GM18526 (cell line): ENCODE data around the gene PELI2.

ENCODE experiments used
- POLR2A ChIP-seq: IDR thresholded peaks from 3 replicates; pipeline ENCODE4 v1.6.1; 2011; ENCODE audit not compliant: insufficient read length; ENCODE audit errors: extremely low read depth

The PELI2 gene

DNA sequence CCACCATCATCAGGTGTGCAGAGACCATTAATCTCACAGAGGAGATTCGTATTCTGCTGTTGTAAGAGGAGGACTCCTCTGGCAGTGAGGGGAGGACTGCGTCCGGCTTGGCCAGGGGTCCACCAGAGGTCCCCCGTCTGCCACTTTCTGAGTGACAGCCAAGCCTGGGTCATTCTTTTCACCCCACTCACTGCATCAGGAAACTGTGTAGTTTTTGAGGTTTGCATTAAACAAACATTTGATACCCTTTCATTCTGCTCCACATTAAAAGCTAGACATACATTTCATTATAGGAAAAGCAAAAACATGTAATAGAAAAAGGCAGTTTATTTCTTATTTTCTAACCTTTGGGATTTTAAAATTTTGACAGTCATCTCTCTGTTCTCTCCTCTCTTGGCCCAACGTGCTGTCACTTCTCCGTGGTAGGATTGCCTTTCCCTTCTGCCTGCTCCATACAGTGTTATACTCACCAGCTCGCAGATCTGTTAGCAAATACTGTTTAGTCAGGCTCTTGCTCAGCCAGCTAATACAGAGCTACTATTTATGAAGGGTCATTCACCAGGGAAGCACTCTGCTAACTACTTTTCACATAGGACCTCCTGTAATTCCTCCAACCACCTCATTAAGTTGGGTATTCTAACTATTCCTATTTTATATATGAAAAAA lies 99.3 kb downstream of the PELI2 start:
- TF ChIP-seq POLR2A = no peak

- TF ChIP-seq POLR2A = no peak
These were observed 101.6 kb downstream of the PELI2 start for GRCh38 chr14:56219666-56220413.

DNA sequence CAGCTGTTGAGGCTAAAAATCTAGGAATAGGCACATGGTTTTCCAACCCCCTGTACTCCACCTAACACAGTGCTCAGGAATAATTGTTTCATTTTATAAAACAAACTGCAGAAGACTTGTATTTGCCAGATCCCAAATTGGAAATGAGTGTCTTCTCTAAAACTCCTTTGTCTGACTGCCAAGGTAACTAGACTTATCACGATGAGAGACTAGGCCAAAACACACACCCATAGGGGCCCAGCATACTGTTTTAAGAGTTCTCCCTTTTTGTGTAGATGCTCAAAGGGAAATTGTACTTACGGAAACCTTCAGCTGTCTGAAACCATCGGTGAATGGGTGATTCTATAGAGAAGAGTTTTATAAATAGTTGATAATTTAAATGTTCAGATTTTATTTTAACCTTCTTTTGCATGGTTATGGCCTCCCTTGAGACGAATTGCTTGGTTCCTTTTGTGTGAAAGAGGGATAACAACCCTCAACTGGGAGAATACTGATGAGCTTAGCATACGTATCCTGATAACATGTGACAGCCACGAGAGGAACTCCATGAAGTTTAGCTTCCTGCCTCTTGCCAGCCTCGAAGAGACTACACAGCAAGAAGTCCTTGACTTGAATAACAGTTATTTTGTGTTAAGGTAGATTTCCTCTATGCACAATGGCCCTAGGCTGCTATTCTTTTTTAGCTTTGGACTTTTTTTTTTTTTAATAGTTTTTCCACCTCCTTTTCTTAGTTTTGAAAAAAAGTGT lies 103.3 kb downstream of the PELI2 start:
- no peak for TF ChIP-seq POLR2A

- no peak for TF ChIP-seq POLR2A
These were observed 106.0 kb downstream of the PELI2 start for GRCh38 chr14:56224229-56224628.

DNA sequence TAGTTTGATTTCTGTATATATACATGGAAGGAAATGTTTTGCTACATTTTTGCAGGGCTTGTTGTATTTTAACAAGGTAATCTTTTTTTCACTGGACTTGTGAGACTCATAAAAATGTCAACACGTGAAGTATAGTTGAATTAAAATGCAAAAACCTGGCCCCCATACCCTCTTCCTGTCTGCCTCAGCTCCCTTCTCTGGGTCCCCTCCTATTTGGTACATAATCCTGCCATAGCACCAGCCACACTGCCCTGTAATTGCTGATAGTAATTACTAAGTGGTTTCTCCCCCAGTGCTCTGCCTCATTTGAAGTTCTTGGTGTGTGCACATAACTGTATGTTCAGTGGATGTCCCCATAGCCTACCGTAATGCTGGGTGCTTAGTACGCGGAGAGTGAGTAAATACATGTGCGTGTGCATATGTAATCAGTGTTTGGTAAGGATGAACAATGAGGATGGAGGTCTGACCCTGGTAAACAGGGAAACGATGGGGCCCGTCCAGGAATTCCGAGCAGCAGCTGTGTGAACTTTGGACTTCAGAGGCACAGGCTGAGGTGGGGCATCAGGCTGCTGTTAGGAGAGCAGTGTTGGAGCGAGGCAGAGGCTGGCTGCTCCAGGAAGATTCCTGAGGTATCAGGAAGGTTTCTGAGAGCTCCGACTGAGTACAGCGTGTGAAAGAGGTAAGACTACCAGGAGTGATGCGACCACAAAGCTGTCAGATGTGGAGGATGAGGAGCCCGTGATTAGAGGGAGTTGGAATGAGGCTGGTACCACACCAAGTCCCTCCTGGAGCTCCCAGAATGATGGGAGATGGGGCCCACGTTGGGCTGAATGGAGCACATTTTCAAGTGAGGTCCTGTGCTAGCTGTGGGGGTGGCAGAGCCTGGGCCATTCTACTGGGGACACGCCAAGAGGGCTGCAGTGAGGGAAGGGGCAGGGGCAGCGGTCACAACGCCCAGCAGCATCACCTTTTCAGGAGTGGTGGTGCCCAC lies 106.8 kb downstream of the PELI2 start:
- TF ChIP-seq POLR2A = no peak

DNA sequence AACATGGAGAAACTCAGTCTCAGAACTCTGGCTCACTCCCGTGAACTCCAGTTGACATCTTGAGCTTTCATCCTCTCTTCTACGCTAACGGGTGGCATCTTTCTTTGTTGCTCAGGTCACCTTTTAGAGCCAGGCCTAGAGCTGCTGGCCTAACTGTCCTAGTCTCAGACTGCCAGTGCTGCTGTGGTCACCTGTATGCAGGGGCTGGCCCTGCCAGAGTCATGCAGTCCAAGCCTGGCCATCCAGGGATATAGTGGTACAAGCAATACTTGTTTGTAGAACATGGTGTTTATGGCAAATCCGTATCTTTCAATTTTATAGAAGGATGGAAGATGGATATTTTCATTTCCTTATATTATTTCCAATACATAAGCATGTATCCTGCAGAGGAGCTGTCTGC lies 117.2 kb downstream of the PELI2 start:
- no peak for TF ChIP-seq POLR2A

- TF ChIP-seq POLR2A = no peak
These were observed 119.2 kb downstream of the PELI2 start for GRCh38 chr14:56237398-56237797.

DNA sequence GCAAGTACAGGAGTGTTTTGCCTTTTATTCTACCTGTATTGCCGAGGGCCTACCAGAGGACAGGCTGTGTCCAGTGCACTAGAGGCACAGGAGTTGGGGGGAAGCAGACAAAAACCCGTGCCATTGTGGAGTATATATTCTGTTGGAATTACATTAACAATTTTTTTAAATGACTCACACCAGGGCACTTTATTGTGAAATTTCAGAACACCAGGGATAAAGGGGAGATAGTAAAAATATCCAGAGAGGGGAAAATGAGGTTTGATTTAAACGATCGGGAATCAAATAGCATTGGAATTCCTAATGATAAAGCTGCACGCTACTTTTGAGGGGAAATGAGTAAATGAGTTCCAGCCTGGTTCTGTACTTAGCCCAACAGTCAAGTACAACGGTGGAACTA lies 123.2 kb downstream of the PELI2 start:
- TF ChIP-seq POLR2A = no peak

DNA sequence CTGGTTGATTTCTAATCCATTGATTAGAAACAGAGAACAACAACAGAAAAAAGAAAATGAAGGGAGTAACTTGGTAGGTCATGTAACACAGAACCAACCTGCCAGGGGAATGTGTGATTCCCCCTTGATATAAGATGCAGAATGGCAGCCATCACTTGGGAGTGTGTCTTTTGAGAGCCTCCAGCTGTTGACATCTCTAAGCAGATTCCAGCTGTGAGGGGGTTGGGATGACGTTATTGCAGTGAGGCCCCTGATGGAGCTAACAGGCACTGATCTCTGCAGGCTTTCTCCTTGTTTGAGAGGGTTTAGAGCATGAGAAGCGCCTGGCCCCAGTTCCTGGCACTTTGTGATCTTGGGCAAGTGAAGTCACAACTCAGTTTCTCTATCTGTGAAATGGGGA lies 124.9 kb downstream of the PELI2 start:
- no peak for TF ChIP-seq POLR2A

DNA sequence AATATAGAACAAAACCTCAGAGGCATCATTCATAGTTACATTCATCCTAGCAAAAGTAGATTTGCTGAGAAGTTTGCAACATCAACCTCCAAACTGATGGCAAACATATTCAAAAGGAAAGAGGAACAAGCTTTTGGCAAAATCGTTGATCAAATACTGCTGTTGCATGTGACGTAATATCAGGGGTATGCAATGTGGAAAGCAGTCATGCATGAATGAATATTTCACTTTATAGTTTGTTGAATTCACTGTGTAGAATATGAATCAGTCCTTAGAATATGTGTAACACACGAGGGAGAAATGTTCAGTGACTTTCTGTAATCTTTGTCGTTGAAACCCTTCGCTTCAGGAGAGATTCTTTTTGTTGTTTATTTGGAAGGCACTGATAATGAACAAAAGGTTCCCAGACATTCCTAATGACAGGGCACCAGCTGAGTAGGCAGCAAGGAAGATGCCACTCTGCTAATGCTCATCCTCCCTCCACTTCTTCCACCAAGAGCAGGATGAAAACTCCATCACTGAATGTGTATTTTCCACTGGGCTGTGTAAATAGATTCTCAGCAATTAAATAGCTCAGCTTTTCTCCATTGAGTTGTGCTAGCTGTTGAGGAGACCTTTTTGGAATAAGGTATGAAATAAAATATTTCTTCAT lies 126.1 kb downstream of the PELI2 start:
- no peak for TF ChIP-seq POLR2A

DNA sequence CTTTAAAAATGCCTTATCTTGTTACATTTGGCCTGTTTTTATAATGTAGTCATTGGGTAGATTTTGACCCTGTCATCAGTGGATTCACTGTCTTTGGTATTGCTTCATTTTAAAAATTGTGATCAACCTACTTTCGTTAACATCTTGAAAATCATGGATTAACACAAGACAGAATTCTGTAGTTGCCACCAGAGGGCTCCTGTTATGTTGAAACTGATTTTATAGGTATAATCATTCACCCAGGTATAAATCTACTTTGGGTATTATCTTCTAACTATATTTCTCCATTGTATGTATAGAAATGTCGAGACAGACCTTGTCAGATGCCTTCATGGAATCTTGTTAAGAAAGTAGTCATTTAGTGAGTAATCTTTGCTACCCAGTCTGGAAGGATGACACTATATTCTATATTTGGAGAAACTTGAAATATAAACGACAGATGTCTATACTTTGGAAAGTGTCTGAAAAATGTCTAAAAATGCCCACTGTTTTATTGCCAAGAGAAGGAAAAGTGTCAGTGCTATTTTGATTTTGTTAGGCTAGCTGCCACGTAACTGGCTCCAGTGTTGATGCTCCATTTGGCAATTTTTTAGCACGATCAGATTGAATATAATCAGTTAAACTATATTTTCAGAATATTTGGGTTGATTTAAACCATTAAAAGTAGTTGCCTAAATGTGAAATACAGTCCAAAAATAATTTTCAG lies 129.4 kb downstream of the PELI2 start:
- TF ChIP-seq POLR2A = no peak

DNA sequence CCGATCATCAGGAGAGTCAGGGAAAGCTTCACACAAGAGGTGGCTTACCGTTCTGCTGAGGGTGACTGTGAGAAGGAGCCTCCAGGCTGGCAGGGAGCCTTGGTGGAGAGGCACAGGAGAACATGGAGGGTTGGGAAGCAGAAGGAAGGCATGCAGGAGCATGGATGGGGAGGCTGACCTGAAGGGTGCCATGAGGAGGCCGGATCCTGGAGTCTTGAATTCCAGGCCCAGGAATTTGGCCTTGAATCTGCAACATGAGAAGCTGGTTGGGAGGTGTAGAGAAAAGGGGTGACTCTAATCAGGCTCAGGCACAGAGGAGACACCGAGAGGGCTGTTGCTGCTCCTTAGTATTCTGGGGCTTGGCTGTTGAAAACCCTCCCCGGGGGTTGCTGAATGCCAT lies 130.2 kb downstream of the PELI2 start:
- TF ChIP-seq POLR2A = no peak

DNA sequence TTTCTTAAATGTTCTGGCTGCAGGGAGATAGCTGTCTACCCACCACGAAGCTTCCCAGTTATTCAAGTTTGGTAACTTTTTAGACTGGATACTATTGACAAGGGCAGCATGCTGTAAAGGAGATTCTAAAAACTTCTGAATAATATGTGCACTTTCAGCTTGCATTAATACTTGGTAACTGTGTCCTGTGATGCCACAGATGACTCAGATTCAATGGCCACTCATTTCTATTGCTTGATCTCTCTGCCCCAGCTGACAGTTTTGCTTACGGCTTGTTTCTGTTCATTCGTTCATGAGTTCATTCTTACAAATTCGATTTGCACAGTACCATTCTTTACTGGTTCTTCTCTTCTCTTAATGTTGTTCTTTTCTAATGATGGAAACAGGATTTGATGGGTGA lies 142.8 kb downstream of the PELI2 start:
- no peak for TF ChIP-seq POLR2A

- no peak for TF ChIP-seq POLR2A
These were observed 144.3 kb downstream of the PELI2 start for GRCh38 chr14:56262530-56262929.
